Cardiac muscle cell (in vitro differentiated cells and primary cell): ENCODE data around the gene RAB39A. TPM values are rescaled to one million over a fixed set of nuclear protein-coding genes. Genes with fewer than 3 reads are reported as not detected.
"Not testable (repeated sequence)": the region's sequence is repeated elsewhere in the genome, so short reads cannot be mapped to it uniquely, and the experiment has no call there.

Source experiments
- DNase-seq, 2 donors: peaks; one replicate each; pipeline versions ENCODE4 v3.0.0 to v3.0.0-alpha.2; 2010 to 2017; ENCODE audit warnings: low read depth in 1 of 2, low spot score in 1 of 2
- H3K27ac ChIP-seq: fragments of 200-600 bp; sonication (generic); 2 replicates; pipeline ENCODE4 v1.5.1; 2016
- H3K27me3 ChIP-seq: fragments of 200-600 bp; sonication (generic); 2 replicates; pipeline ENCODE4 v1.6.0; 2016; ENCODE audit warnings: control low read depth
- H3K36me3 ChIP-seq: fragments of 200-600 bp; sonication (generic); 2 replicates; pipeline ENCODE4 v1.5.1; 2016; ENCODE audit warnings: control low read depth
- H3K4me1 ChIP-seq: fragments of 200-600 bp; sonication (generic); 2 replicates; pipeline ENCODE4 v1.8.1; 2017; ENCODE audit warnings: low read depth, mild to moderate bottlenecking, mixed run types
- H3K4me3 ChIP-seq: fragments of 200-600 bp; sonication (generic); 2 replicates; pipeline ENCODE4 v1.5.1; 2016; ENCODE audit warnings: mild to moderate bottlenecking
- H3K9me3 ChIP-seq: fragments of 200-600 bp; sonication (generic); 2 replicates; pipeline ENCODE4 v1.5.1; 2017; ENCODE audit warnings: low read depth, mild to moderate bottlenecking, control low read depth
- CTCF ChIP-seq: IDR thresholded peaks from 2 replicates; pipeline ENCODE4 v1.5.1; 2012; ENCODE audit warnings: low read depth, mild to moderate bottlenecking, low read length
- polyA plus RNA-seq: library from polyadenylated mRNA; unstranded; fragments of >200 nt; fragmentation: Nextera tagmentation; extraction: Ambion mirVana; gene quantifications from 2 replicates; pipeline ENCODE4 v1.2.1, GENCODE V29; 2016
- total RNA-seq: library from RNA; depleted of rRNA; stranded (reverse); fragments of >200 nt; gene quantifications from 2 replicates; pipeline ENCODE4 v1.2.3, GENCODE V29; 2016

RAB39A gene
- total and polyA plus RNA-seq, 2 experiments from 2014 or later: 0.24 TPM; not detected in 1

DNA sequence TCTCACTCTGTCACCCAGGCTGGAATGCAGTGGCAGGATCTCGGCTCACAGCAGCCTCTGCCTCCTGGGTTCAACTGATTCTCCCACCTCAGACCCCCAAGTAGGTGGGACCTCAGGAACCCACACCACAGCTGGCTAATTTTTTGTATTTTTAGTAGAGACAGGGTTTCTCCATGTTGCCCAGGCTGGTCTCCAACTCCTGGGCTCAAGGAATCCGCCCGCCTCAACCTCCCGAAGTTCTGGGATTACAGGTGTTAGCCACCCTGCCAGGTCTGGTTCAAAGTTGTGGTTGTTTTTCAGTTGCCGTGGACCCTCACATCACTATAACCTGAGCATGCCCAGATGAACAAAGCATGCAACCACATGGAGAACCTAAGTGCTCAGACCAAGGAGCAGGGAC is 13.0 kb upstream of the RAB39A start:
- no peak for TF ChIP-seq CTCF
- no peak for DNase-seq
- Histone ChIP-seq H3K4me1 (no peaks in the 10 kb centered on the region), H3K27me3 (no peaks in the 10 kb centered on the region), H3K36me3 (no peaks in the 10 kb centered on the region), H3K9me3 (no peaks in the 10 kb centered on the region), H3K27ac (no peak overlapping the region), H3K4me3 (no peak overlapping the region)

DNA sequence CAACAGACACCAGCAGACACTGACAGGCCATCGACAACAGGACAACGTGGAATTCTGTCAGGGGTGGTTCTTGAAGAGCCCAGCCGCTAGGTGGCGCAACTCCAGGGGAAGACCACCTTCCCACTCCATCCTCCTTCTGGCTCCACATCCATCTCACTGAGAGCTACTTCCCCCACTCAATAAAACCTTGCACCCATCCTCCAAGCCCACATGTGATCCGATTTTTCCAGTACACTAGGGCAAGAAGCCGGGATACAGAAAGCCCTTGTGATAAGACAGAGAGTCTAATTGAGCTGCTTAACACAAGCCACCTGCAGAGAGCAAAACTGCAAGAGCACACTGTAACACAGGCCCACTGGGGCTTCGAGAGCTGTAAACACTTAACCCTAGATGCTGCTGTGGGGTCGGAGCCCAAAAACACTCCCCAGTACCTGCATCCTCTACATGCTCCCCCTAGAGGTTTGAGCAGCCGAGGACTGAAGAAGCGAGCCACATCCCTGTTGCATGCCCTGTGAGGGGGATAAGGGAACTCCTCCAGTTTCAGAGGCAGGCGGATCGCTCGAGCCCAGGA is 11.5 kb upstream of the RAB39A start:
- TF ChIP-seq CTCF: peak; percentile 52
- no peaks in the 10 kb centered on the region for H3K36me3 ChIP-seq
- peak; percentile 13 to 68 for DNase-seq
- H3K4me1 ChIP-seq: no peaks in the 10 kb centered on the region
- no peak overlapping the region for H3K27ac ChIP-seq
- no peaks in the 10 kb centered on the region for H3K27me3 ChIP-seq
- no peaks in the 10 kb centered on the region for H3K9me3 ChIP-seq
- H3K4me3 ChIP-seq: no peak overlapping the region

DNA sequence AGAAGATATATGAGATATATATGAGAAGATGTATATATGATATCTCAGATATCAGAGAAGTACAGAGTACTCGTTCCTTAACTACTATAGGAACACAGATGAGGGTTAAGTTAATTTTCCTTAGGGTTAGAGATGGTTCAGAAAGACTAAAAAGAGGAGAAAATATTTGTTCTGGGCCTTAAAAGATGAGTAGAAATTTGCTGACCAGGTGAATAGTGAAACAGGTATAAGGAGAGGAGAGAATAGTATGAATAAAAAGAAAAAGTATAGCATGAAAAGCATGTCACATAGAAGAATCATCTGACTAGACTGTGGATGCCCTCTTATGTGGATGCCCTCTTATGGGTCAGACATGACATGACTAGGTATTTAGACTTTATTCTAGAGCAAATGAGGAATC is 6.3 kb upstream of the RAB39A start:
- Histone ChIP-seq H3K4me3 (no peak overlapping the region), H3K4me1 (no peaks in the 10 kb centered on the region), H3K36me3 (no peaks in the 10 kb centered on the region), H3K9me3 (no peaks in the 10 kb centered on the region), H3K27ac (no peak overlapping the region), H3K27me3 (peaks cover 7% of the 10 kb centered on the region)
- no peak for TF ChIP-seq CTCF
- no peak for DNase-seq

DNA sequence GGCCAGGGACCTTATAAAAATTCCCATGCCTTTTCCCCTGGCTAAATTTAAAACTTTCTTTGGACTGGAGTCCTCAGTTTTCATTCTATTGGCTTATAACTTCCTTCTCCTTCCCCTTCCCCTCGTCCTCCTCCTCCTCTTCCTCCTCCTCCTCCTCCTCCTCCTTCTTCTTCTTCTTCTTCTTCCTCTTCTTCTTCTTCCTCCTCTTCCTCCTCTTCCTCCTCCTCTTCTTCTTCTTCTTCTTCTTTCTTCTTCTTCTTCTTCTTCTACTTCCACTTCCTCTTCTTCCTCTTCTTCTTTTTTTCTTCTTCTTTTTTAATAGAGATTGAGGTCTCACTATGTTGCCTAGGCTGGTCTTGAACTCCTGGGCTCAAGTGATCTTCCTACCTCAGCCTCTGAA is 4.7 kb upstream of the RAB39A start:
- not testable (repeated sequence) for H3K36me3 ChIP-seq, H3K4me1 ChIP-seq, H3K4me3 ChIP-seq, DNase-seq, H3K27me3 ChIP-seq, H3K9me3 ChIP-seq, H3K27ac ChIP-seq

DNA sequence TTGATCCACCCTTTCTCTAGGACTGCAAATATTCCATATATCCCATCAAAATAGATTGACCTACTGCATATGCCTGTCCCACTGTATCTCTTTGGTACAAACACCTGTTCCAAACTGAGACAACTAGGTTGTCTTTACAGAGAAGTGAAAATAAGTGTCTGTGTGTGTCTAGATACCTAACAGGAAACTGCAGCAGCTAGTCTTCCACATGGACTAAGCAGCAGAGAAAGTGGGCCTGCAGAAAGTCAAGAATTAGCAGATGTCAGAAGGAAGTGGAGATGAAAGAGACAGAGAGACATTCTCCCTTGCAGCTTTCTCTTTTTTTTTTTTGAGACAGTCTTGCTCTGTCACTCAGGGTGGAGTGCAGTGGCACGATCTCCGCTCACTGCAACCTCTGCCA is 3.9 kb upstream of the RAB39A start:
- H3K9me3 ChIP-seq: no peaks in the 10 kb centered on the region
- no peak for DNase-seq
- H3K27ac ChIP-seq: no peak overlapping the region
- no peaks in the 10 kb centered on the region for H3K4me1 ChIP-seq
- H3K4me3 ChIP-seq: no peak overlapping the region
- no peak for TF ChIP-seq CTCF
- H3K36me3 ChIP-seq: no peaks in the 10 kb centered on the region
- H3K27me3 ChIP-seq: peaks cover 7% of the 10 kb centered on the region

GRCh38 chr11:107927559-107927958 is 689 bp upstream of the RAB39A start:
- Histone ChIP-seq H3K36me3 (no peaks in the 10 kb centered on the region), H3K4me3 (peak overlapping the region; percentile 33)
- TF ChIP-seq CTCF: no peak

More at GRCh38 chr11:107927559-107927958, 689 bp upstream of the RAB39A start:
- Histone ChIP-seq H3K27ac (no peak overlapping the region), H3K4me1 (no peaks in the 10 kb centered on the region), H3K9me3 (no peaks in the 10 kb centered on the region), H3K27me3 (peaks cover 7% of the 10 kb centered on the region)
- DNase-seq: no peak
